B cell (primary cell): Measurements from ENCODE around the gene DDRGK1. TPM values are rescaled to one million over a fixed set of nuclear protein-coding genes. Genes with fewer than 3 reads are reported as not detected.
A peak's percentile ranks its signal among the peaks of the same experiment; 100 is the strongest.

ENCODE experiments used
- ATAC-seq: fragments of 200-7000 bp; cut with Tn5 transposase; one replicate; pipeline ENCODE4 v1.10.0; 2021; ENCODE audit warnings: low read depth, mild to moderate bottlenecking, moderate number of reproducible peaks, moderate library complexity
- CTCF ChIA-PET: fragments of 350-600 bp; sonication (Branson Sonifier 250); formaldehyde crosslinking; loops from one replicate; lab custom pipeline; 2021; ENCODE audit warnings: antibody characterized with exemption, inconsistent platforms; lab: Charles Lee
- POLR2A ChIA-PET: fragments of 350-600 bp; sonication (Branson Sonifier 250); formaldehyde crosslinking; loops from one replicate; lab custom pipeline; 2021; ENCODE audit warnings: antibody characterized with exemption; lab: Charles Lee
- DNase-seq: peaks from one replicate; pipeline ENCODE4 v3.0.0; 2013
- H2AFZ ChIP-seq: 2 replicates; pipeline ENCODE4 v1.6.1; 2012; ENCODE audit warnings: mild to moderate bottlenecking, low read depth, low read length; ENCODE audit not compliant: insufficient read depth, poor library complexity, severe bottlenecking
- H3K27ac ChIP-seq, 2 donors: 1 replicate in 1 of 2; 2 replicates in 1 of 2; pipeline ENCODE4 v1.5.1; 2012 to 2013; ENCODE audit warnings: low read length in 2 of 2, mild to moderate bottlenecking in 2 of 2, moderate library complexity in 1 of 2
- H3K27me3 ChIP-seq, 4 experiments: fragments of 200-600 bp in 1 of 4; sonication (generic) in 1 of 4; replicated peaks in 1 of 4; 1 replicate in 2 of 4; 2 replicates in 2 of 4; pipeline versions ENCODE4 v1.6.1 to v1.7.0; 2013 to 2016; ENCODE audit warnings: low read length in 3 of 4, mild to moderate bottlenecking in 2 of 4, mixed read lengths in 1 of 4, moderate library complexity in 1 of 4; ENCODE audit not compliant: insufficient read depth in 4 of 4, control insufficient read depth in 3 of 4; ENCODE audit errors: control extremely low read depth in 1 of 4
- H3K36me3 ChIP-seq, 2 experiments: replicated peaks in 1 of 2; 1 replicate in 1 of 2; 2 replicates in 1 of 2; pipeline versions ENCODE4 v1.6.1 to v1.7.1; 2013; ENCODE audit warnings: low read length in 1 of 2; ENCODE audit not compliant: insufficient read depth in 2 of 2, control insufficient read depth in 1 of 2; ENCODE audit errors: control extremely low read depth in 1 of 2, extremely low read depth in 1 of 2
- H3K4me1 ChIP-seq, 2 donors: fragments of 200-600 bp in 1 of 2; sonication (generic) in 1 of 2; 1 replicate in 1 of 2; 2 replicates in 1 of 2; pipeline versions ENCODE4 v1.5.1 to v1.6.1; 2013 to 2017; ENCODE audit warnings: low read length in 2 of 2; ENCODE audit not compliant: control insufficient read depth in 2 of 2, insufficient read depth in 2 of 2
- H3K4me2 ChIP-seq: replicated peaks from 2 replicates; pipeline ENCODE3; 2012; ENCODE audit warnings: mild to moderate bottlenecking, low read depth, low read length; ENCODE audit not compliant: poor library complexity, severe bottlenecking
- H3K4me3 ChIP-seq, 5 experiments: fragments of 200-600 bp in 1 of 5; sonication (generic) in 1 of 5; 1 replicate in 3 of 5; 2 replicates in 2 of 5; pipeline versions ENCODE4 v1.5.1 to v1.7.0; 2011 to 2016; ENCODE audit warnings: low read length in 4 of 5, mild to moderate bottlenecking in 4 of 5, low read depth in 2 of 5, control low read depth in 1 of 5, moderate library complexity in 1 of 5; ENCODE audit not compliant: insufficient read depth in 1 of 5; ENCODE audit errors: control extremely low read depth in 1 of 5, extremely low read depth in 1 of 5
- H3K79me2 ChIP-seq: fragments of 200-600 bp; sonication (generic); one replicate; pipeline ENCODE4 v1.6.0; 2016; ENCODE audit warnings: low read length; ENCODE audit not compliant: control insufficient read depth, insufficient read depth
- H3K9ac ChIP-seq: fragments of 200-600 bp; sonication (generic); 2 replicates; pipeline ENCODE4 v1.6.1; 2017; ENCODE audit warnings: mild to moderate bottlenecking, low read length, moderate library complexity
- H3K9me3 ChIP-seq, 3 donors: one replicate each; pipeline versions ENCODE4 v1.6.1 to v1.7.1; 2013; ENCODE audit warnings: low read length in 2 of 3; ENCODE audit not compliant: control insufficient read depth in 2 of 3, insufficient read depth in 1 of 3; ENCODE audit errors: control extremely low read depth in 1 of 3
- H4K20me1 ChIP-seq: 2 replicates; pipeline ENCODE4 v1.6.0; 2012; ENCODE audit warnings: mild to moderate bottlenecking, low read length; ENCODE audit not compliant: insufficient read depth, control insufficient read depth, poor library complexity, severe bottlenecking
- H3K27ac Mint-ChIP-seq: one replicate; pipeline ENCODE4 v1.8.0; 2021; ENCODE audit warnings: mixed read lengths
- H3K27me3 Mint-ChIP-seq: one replicate; pipeline ENCODE4 v1.8.0; 2021; ENCODE audit warnings: mixed read lengths
- H3K4me1 Mint-ChIP-seq: one replicate; pipeline ENCODE4 v1.8.0; 2021; ENCODE audit warnings: mixed read lengths
- H3K4me3 Mint-ChIP-seq: one replicate; pipeline ENCODE4 v1.8.0; 2021; ENCODE audit warnings: mixed read lengths
- H3K9me3 Mint-ChIP-seq: one replicate; pipeline ENCODE4 v1.8.0; 2022; ENCODE audit warnings: mixed read lengths; ENCODE audit not compliant: insufficient read depth
- EZH2 ChIP-seq: IDR thresholded peaks from 2 replicates; pipeline ENCODE4 v1.6.1; 2012; ENCODE audit warnings: borderline replicate concordance, low read depth, mild to moderate bottlenecking, moderate library complexity, low read length; ENCODE audit not compliant: insufficient read depth, poor library complexity, severe bottlenecking
- WGBS: methylation state at CpG from one replicate; pipeline ENCODE4 v1.1.5; 2013; ENCODE audit warnings: missing lambda C conversion rate; ENCODE audit not compliant: insufficient coverage; 5-methylcytosine and 5-hydroxymethylcytosine counted together
- intact Hi-C: fragments of 100-400 bp; cut with micrococcal nuclease; formaldehyde crosslinking; loops from one replicate; pipeline ENCODE4 v1.10.0; 2022
- polyA plus RNA-seq: library from polyadenylated mRNA; depleted of rRNA; stranded (reverse); fragments of >200 nt; gene quantifications from 2 replicates; pipeline ENCODE4 v1.2.3, GENCODE V29; 2012
- total RNA-seq, 2 donors: library from RNA; stranded (reverse); fragments of 120-200 nt in 1 of 2; gene quantifications; 1 replicate in 1 of 2; 2 replicates in 1 of 2; pipeline versions ENCODE4 v1.2.3 to v1.2.4, GENCODE V29; 2013 to 2022
- TF ChIP-seq, protein P1 (sequence below): fragments of 200-600 bp; IDR thresholded peaks from one replicate; pipeline ENCODE4 v1.8.0; 2022; ENCODE audit warnings: antibody characterized with exemption, mild to moderate bottlenecking

DDRGK1 gene
- total and polyA plus RNA-seq, 2 donors (not counting 1 experiment from before 2014, with no cell fraction given): 35.6 to 51.9 TPM

DNA sequence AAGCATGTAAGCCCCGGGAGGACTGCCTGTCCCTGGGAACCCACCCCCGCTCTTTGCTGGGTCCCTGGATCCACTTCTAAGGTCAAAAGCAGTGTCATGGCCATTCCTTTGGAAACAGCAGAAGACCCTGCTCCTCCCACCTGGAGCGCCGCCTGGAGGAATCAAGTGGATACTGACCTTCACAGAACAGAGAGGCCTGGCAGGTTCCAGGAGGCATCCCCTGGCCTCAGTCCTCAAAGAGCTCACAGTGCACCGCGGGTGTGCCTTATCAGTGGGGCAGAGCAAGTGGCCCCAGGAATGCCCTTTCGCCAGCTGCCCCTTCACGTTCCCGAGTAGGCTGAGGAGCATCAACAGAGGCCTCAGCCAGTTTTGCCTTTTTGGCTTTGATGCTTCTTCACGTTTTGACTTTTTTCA lies 45.6 kb upstream of the DDRGK1 start:
- no peaks in the 10 kb centered on the region for H3K9me3 Mint-ChIP-seq
- ChIA-PET CTCF (no interaction called here), POLR2A (no interaction called here)
- TF ChIP-seq, protein P1, sequence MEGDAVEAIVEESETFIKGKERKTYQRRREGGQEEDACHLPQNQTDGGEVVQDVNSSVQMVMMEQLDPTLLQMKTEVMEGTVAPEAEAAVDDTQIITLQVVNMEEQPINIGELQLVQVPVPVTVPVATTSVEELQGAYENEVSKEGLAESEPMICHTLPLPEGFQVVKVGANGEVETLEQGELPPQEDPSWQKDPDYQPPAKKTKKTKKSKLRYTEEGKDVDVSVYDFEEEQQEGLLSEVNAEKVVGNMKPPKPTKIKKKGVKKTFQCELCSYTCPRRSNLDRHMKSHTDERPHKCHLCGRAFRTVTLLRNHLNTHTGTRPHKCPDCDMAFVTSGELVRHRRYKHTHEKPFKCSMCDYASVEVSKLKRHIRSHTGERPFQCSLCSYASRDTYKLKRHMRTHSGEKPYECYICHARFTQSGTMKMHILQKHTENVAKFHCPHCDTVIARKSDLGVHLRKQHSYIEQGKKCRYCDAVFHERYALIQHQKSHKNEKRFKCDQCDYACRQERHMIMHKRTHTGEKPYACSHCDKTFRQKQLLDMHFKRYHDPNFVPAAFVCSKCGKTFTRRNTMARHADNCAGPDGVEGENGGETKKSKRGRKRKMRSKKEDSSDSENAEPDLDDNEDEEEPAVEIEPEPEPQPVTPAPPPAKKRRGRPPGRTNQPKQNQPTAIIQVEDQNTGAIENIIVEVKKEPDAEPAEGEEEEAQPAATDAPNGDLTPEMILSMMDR: no peak
- TF ChIP-seq EZH2: no peak
- H2AFZ ChIP-seq: no peak overlapping the region
- H3K79me2 ChIP-seq: no peaks in the 10 kb centered on the region
- H3K27me3 ChIP-seq: peaks cover 0 to 30% (median 9%) of the 10 kb centered on the region in 4 experiments
- intact Hi-C loops: no loop called here
- H3K36me3 ChIP-seq: peaks cover 0 to 3% of the 10 kb centered on the region in 2 experiments
- peaks cover 11 to 12% of the 10 kb centered on the region in 2 donors for H3K4me1 ChIP-seq
- no peak overlapping the region for H3K4me3 Mint-ChIP-seq
- H3K4me1 Mint-ChIP-seq: peaks cover 7% of the 10 kb centered on the region
- no peak overlapping the region for H3K9ac ChIP-seq
- no peaks in the 10 kb centered on the region for H3K9me3 ChIP-seq
- 86% methylated on average over 9 of the region's 10 CpGs for WGBS
- no peak overlapping the region for H3K4me2 ChIP-seq
- H4K20me1 ChIP-seq: no peaks in the 10 kb centered on the region
- H3K27ac ChIP-seq: no peak overlapping the region
- peaks cover 19% of the 10 kb centered on the region for H3K27me3 Mint-ChIP-seq
- H3K4me3 ChIP-seq: no peak overlapping the region
- DNase-seq: no peak
- H3K27ac Mint-ChIP-seq: no peak overlapping the region
- no peak for ATAC-seq

DNA sequence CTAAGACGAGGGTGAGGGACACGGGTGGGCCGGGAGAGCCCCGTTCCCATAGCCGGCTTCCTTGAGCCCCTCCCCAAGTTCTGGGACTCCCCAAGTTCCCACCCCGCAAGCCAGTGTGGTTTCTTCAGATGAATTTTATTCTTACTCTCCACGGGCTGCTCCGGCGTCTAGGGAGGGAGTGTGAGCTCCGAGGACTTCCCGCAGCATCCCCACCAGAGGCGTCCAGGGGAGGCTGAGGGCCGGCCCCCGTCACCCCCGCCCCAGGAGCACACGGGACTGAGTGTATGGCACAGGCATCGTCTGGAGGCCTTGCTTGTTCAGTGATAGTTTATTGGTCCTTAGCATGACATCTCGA lies 44.5 kb upstream of the DDRGK1 start:
- POLR2A ChIA-PET: no interaction called here

More for the DNA sequence above, 44.5 kb upstream of the DDRGK1 start:
- intact Hi-C loops: no loop called here
- no peaks in the 10 kb centered on the region for H3K9me3 Mint-ChIP-seq
- Histone ChIP-seq H3K27me3 (peaks cover 0 to 30% (median 9%) of the 10 kb centered on the region in 4 experiments), H3K4me1 (peaks cover 11 to 12% of the 10 kb centered on the region in 2 donors), H3K9ac (peak overlapping the region; percentile 43), H3K36me3 (no peaks in the 10 kb centered on the region), H3K4me2 (peak overlapping the region; percentile 76), H3K27ac (no peak overlapping the region), H3K79me2 (no peaks in the 10 kb centered on the region), H2AFZ (peak overlapping the region; percentile 40), H4K20me1 (no peaks in the 10 kb centered on the region), H3K4me3 (peak overlapping the region in 4 of 5 experiments; percentile 2 to 41 (median 22)), H3K9me3 (no peaks in the 10 kb centered on the region)
- TF ChIP-seq, protein P1: no peak
- TF ChIP-seq EZH2: no peak
- H3K4me1 Mint-ChIP-seq: peaks cover 7% of the 10 kb centered on the region
- no peak for ATAC-seq
- WGBS: 2% methylated on average over 9 of the region's 18 CpGs
- no peak for DNase-seq
- CTCF ChIA-PET: interaction anchor here (1.1 to 2.0 kb wide), 3 partner anchors 9 to 196 kb away, joined by 4 to 6 read pairs (median 4); no protein-coding TSS in a partner anchor
- H3K4me3 Mint-ChIP-seq: peak overlapping the region; percentile 55
- peaks cover 21% of the 10 kb centered on the region for H3K27me3 Mint-ChIP-seq
- H3K27ac Mint-ChIP-seq: no peak overlapping the region
